ENCODE data around the gene RCHY1.
A peak's percentile ranks its signal among the peaks of the same experiment; 100 is the strongest.
"Not testable (repeated sequence)": the region's sequence is repeated elsewhere in the genome, so short reads cannot be mapped to it uniquely, and the experiment has no call there.

The RCHY1 gene

GRCh38 chr4:75514131-75514948 is at the start of gene RCHY1, which contains the start of gene THAP6:
RCHY1 (minus strand) TSS chr4:75514403; CDS start chr4:75514286, 117 bp downstream.
THAP6 (plus strand) TSS chr4:75514473; CDS start chr4:75515453, 980 bp downstream.
- DNase-seq (ENCODE audit: low read depth in 2 of 2): peak; percentile 78 to 87

GRCh38 chr4:75561789-75562188 is 47.6 kb upstream of the RCHY1 start:
- no peak for DNase-seq (ENCODE audit: low read depth in 2 of 2)

GRCh38 chr4:75557696-75558095 is 43.5 kb upstream of the RCHY1 start:
- DNase-seq (ENCODE audit: low read depth in 2 of 2): no peak

- DNase-seq (ENCODE audit: low read depth in 2 of 2): peak in 1 of 2 donors; percentile 1
Measured at GRCh38 chr4:75555294-75556164, 41.3 kb upstream of the RCHY1 start, which contains the start of gene ODAPH. ODAPH (plus strand) TSS chr4:75556066; CDS start chr4:75556083, 17 bp downstream.

GRCh38 chr4:75552452-75552851 is 38.2 kb upstream of the RCHY1 start:
- DNase-seq (ENCODE audit: low read depth in 2 of 2): no peak

- DNase-seq (ENCODE audit: low read depth in 2 of 2): no peak
Measured at GRCh38 chr4:75549019-75549418, 34.8 kb upstream of the RCHY1 start.

- no peak for DNase-seq (ENCODE audit: low read depth in 2 of 2)
Measured at GRCh38 chr4:75547647-75548387, 33.6 kb upstream of the RCHY1 start.

GRCh38 chr4:75545526-75545925 is 31.3 kb upstream of the RCHY1 start:
- DNase-seq (ENCODE audit: low read depth in 2 of 2): no peak

GRCh38 chr4:75544870-75545269 is 30.7 kb upstream of the RCHY1 start:
- DNase-seq (ENCODE audit: low read depth in 2 of 2): no peak

- not testable (repeated sequence) for DNase-seq (ENCODE audit: low read depth in 2 of 2)
Measured at GRCh38 chr4:75544220-75544619, 30.0 kb upstream of the RCHY1 start.

GRCh38 chr4:75542824-75543223 is 28.6 kb upstream of the RCHY1 start:
- no peak for DNase-seq (ENCODE audit: low read depth in 2 of 2)

GRCh38 chr4:75537308-75537707 is 23.1 kb upstream of the RCHY1 start:
- DNase-seq (ENCODE audit: low read depth in 2 of 2): not testable (repeated sequence)

GRCh38 chr4:75533926-75534325 is 19.7 kb upstream of the RCHY1 start:
- not testable (repeated sequence) for DNase-seq (ENCODE audit: low read depth in 2 of 2)

GRCh38 chr4:75533339-75533887 is 19.2 kb upstream of the RCHY1 start:
- DNase-seq (ENCODE audit: low read depth in 2 of 2): not testable (repeated sequence)

- not testable (repeated sequence) for DNase-seq (ENCODE audit: low read depth in 2 of 2)
Measured at GRCh38 chr4:75531536-75532143, 17.4 kb upstream of the RCHY1 start.

- no peak for DNase-seq (ENCODE audit: low read depth in 2 of 2)
Measured at GRCh38 chr4:75530556-75531322, 16.5 kb upstream of the RCHY1 start.

GRCh38 chr4:75527482-75527881 is 13.3 kb upstream of the RCHY1 start:
- no peak for DNase-seq (ENCODE audit: low read depth in 2 of 2)

- DNase-seq (ENCODE audit: low read depth in 2 of 2): no peak
Measured at GRCh38 chr4:75525910-75526309, 11.7 kb upstream of the RCHY1 start.

GRCh38 chr4:75525086-75525485 is 10.9 kb upstream of the RCHY1 start:
- DNase-seq (ENCODE audit: low read depth in 2 of 2): no peak

GRCh38 chr4:75519452-75519851 is 5.2 kb upstream of the RCHY1 start:
- not testable (repeated sequence) for DNase-seq (ENCODE audit: low read depth in 2 of 2)
